HG02678 (cell line): Measurements from ENCODE around the gene COL21A1.
"Not testable (repeated sequence)": the region's sequence is repeated elsewhere in the genome, so short reads cannot be mapped to it uniquely, and the experiment has no call there.

ENCODE experiments used
- ATAC-seq: cut with Tn5 transposase; IDR thresholded peaks from one replicate; pipeline ENCODE4 v1.9.1; 2021; ENCODE audit warnings: mild to moderate bottlenecking, moderate library complexity; ENCODE audit not compliant: unreplicated experiment

COL21A1 gene

DNA sequence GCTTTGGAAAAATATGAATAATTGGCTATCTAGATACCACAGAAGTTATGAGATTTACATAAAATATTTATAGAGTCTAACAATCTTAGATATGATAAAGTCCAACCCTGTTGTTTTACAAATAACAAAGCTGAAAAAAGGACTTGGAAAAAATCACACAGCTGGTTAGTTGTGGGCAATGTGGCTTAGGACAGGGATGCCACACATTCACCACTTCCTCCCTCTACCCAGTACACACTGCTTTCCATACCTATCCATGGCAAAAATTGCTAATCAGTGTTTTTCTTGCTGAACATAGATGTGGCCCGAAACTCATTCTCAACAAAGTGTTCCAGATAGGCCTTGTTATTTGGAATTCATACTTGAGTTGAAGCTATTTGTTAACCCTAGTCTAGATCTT, 224.7 kb downstream of the COL21A1 start:
- no peak for ATAC-seq

DNA sequence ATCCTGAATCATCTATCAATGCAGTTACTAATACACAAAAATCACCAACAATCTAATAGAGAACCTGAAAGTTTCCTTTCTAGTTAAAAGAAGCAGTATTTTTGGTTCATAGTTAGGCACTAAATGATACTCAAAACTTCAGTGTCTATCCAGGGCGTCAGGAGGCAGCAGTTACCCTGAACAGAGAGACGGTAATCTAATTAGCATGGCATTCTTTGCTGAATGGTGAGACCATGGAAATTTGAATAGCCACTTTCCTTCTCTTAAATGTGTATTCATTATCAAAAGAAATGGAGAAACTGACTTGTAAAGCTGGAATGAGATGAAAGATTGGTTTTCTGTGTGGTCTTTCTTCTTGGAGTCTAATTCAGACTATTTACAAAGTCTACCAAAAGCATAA, 225.4 kb downstream of the COL21A1 start:
- no peak for ATAC-seq

DNA sequence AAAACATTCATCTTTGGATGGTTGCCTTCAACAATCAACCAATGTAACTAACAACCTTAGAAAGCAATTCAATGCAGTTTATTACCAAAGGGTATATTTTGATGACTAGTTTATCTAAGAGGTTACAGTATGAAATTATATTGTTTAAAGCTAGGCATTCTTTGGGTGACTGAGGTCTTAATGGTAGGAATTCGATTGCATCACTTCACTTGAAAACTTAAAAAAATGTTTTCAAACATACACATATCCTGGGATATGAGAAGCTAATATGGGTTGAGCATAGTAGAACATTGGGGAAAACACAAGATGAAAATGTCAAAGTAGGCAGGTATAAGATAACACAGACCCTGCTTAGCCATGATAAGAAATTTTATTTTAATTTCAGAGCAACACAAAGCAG, 227.4 kb downstream of the COL21A1 start:
- ATAC-seq: no peak

DNA sequence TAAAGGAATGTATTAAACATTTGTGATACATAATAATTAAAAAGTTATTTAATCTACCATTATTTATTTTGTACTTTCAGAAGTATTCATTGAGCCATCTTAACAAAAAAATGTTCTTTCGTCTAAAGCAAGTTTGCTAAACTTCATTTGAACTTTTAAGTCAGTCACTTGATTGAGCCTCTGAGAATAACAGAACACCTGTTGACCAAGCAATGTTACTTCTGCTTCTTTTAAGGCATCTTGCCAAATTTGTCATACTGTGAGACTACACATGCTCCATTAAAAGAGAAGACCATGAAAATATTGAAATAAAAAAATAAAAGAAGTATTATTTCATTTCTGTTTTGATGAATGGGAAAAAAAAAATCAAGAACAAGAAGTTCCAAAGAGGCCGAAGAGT, 230.2 kb downstream of the COL21A1 start:
- no peak for ATAC-seq

DNA sequence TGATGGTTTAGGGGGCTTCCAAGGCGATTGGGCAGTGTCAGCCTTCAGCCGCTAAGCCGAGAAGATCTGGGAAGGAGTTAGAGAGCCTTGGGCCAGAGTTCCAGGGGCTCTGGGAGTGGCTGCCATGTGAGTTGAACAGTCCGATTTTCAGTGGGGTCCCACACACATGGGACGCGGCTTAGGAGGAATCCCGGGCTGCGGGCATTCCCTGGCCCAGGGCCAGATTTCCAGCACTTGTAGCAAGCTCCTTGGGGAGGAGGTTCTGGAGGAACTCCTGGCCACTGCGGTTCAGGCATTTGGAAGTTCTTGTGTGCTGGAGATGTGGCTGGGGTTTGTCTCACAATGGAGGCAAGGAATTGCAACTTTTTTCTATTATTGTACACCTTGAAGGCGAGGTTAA, 233.3 kb downstream of the COL21A1 start:
- ATAC-seq: not testable (repeated sequence)

DNA sequence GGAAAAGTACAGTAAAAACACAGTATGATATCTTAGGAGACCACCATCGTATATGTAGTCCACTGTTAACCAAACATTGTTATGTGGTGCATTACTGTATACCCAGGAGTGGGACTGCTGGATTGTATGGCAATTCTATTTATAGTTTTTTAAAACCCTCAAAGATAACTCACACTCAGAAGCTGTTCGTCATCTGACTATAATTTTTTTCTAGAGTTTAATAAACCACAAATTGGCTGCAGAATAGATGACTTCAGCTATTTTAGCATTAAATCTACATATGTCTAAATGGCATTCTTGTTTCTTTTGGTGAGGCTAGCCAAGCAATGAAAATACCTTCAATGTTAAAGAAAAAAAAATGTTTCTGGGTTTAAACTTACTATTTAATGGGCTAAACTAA, 237.7 kb downstream of the COL21A1 start:
- ATAC-seq: no peak
